Natural killer cell (primary cell): ENCODE data around the gene IPO11. TPM values are rescaled to one million over a fixed set of nuclear protein-coding genes. Genes with fewer than 3 reads are reported as not detected.

ENCODE experiments used
- ATAC-seq, 3 donors: fragments of 150-1000 bp in 2 of 3; fragments of 200-7000 bp in 1 of 3; cut with Tn5 transposase; 1 replicate in 1 of 3; 2 replicates in 2 of 3; pipeline ENCODE4 v1.10.0; 2021; ENCODE audit warnings: mild to moderate bottlenecking in 2 of 3, moderate library complexity in 2 of 3
- DNase-seq, 2 donors: peaks; one replicate each; pipeline versions ENCODE4 v3.0.0 to v3.0.0-alpha.2; 2013 to 2021; ENCODE audit warnings: mixed read lengths in 1 of 2
- H3K27ac ChIP-seq: one replicate; pipeline ENCODE4 v1.5.1; 2013; ENCODE audit warnings: mild to moderate bottlenecking, low read length
- H3K27me3 ChIP-seq: one replicate; pipeline ENCODE4 v1.6.1; 2013; ENCODE audit warnings: low read length; ENCODE audit not compliant: control insufficient read depth, insufficient read depth
- H3K36me3 ChIP-seq: one replicate; pipeline ENCODE4 v1.6.1; 2013; ENCODE audit warnings: low read length; ENCODE audit not compliant: control insufficient read depth, insufficient read depth
- H3K4me1 ChIP-seq: one replicate; pipeline ENCODE4 v1.6.1; 2013; ENCODE audit warnings: low read length; ENCODE audit not compliant: control insufficient read depth, insufficient read depth
- H3K4me3 ChIP-seq: one replicate; pipeline ENCODE4 v1.5.1; 2013; ENCODE audit warnings: low read length
- H3K9me3 ChIP-seq: one replicate; pipeline ENCODE4 v1.6.1; 2013; ENCODE audit warnings: low read length; ENCODE audit not compliant: control insufficient read depth, insufficient read depth
- H3K27ac Mint-ChIP-seq, 2 donors: one replicate each; pipeline ENCODE4 v1.8.0; 2022; ENCODE audit warnings: mild to moderate bottlenecking in 2 of 2, mixed read lengths in 2 of 2, moderate library complexity in 1 of 2
- H3K27me3 Mint-ChIP-seq, 2 donors: one replicate each; pipeline ENCODE4 v1.8.0; 2022; ENCODE audit warnings: low read depth in 2 of 2, mixed read lengths in 2 of 2
- H3K36me3 Mint-ChIP-seq: one replicate; pipeline ENCODE4 v1.8.0; 2022; ENCODE audit warnings: mixed read lengths
- H3K4me1 Mint-ChIP-seq, 2 donors: one replicate each; pipeline ENCODE4 v1.8.0; 2022; ENCODE audit warnings: mixed read lengths in 2 of 2
- H3K4me3 Mint-ChIP-seq: one replicate; pipeline ENCODE4 v1.8.0; 2022; ENCODE audit warnings: mild to moderate bottlenecking, moderate library complexity, mixed read lengths
- H3K9me3 Mint-ChIP-seq, 2 donors: one replicate each; pipeline ENCODE4 v1.8.0; 2022; ENCODE audit warnings: mixed read lengths in 2 of 2
- CTCF ChIP-seq: fragments of 200-600 bp; IDR thresholded peaks from one replicate; pipeline ENCODE4 v1.8.0; 2022; ENCODE audit warnings: antibody characterized with exemption
- WGBS: methylation state at CpG from one replicate; pipeline ENCODE4 v1.1.7; 2013; ENCODE audit warnings: missing lambda C conversion rate; ENCODE audit not compliant: insufficient coverage; 5-methylcytosine and 5-hydroxymethylcytosine counted together
- intact Hi-C: fragments of 100-400 bp; cut with micrococcal nuclease; formaldehyde crosslinking; loops from one replicate; pipeline ENCODE4 v1.14.2; 2022
- total RNA-seq, 4 donors: library from RNA; stranded (reverse); fragments of 120-200 nt in 1 of 4; gene quantifications; one replicate each; pipeline versions ENCODE4 v1.2.3 to v1.2.4, GENCODE V29; 2013 to 2022

Gene IPO11
- total RNA-seq, 3 donors from 2014 or later (not counting 1 experiment from before 2014, with no cell fraction given): 16.6 to 31.4 (median 30.7) TPM

- DNase-seq: no peak
- H3K27ac Mint-ChIP-seq: no peak overlapping the region
These were observed 125.7 kb downstream of the IPO11 start for GRCh38 chr5:62538017-62538942.

GRCh38 chr5:62542720-62543119, 130.2 kb downstream of the IPO11 start:
- Mint-ChIP-seq H3K27ac (no peak overlapping the region), H3K4me3 (no peak overlapping the region), H3K27me3 (no peaks in the 10 kb centered on the region), H3K4me1 (no peaks in the 10 kb centered on the region), H3K36me3 (peaks cover 16% of the 10 kb centered on the region), H3K9me3 (no peaks in the 10 kb centered on the region)
- TF ChIP-seq CTCF: no peak
- no peak overlapping the region for H3K4me3 ChIP-seq
- WGBS: no CpG with 5 or more reads among the region's 1 CpG
- intact Hi-C loops: no loop called here
- ATAC-seq (no peak), DNase-seq (no peak)
- H3K36me3 ChIP-seq: peaks cover 3% of the 10 kb centered on the region
- H3K27me3 ChIP-seq: no peaks in the 10 kb centered on the region
- H3K9me3 ChIP-seq: no peaks in the 10 kb centered on the region
- H3K27ac ChIP-seq: no peak overlapping the region
- no peaks in the 10 kb centered on the region for H3K4me1 ChIP-seq

More at GRCh38 chr5:62538017-62538942, 125.7 kb downstream of the IPO11 start:
- no peak overlapping the region for H3K4me3 Mint-ChIP-seq
- H3K4me1 Mint-ChIP-seq: no peaks in the 10 kb centered on the region
- peak in 1 of 3 donors; percentile 87 for ATAC-seq
- TF ChIP-seq CTCF: no peak
- Histone ChIP-seq H3K4me1 (no peaks in the 10 kb centered on the region), H3K4me3 (no peak overlapping the region), H3K9me3 (no peaks in the 10 kb centered on the region), H3K27ac (no peak overlapping the region), H3K36me3 (peaks cover 3% of the 10 kb centered on the region), H3K27me3 (no peaks in the 10 kb centered on the region)
- no peaks in the 10 kb centered on the region for H3K9me3 Mint-ChIP-seq
- H3K27me3 Mint-ChIP-seq: no peaks in the 10 kb centered on the region
- WGBS: 73% methylated on average over 9 of the region's 9 CpGs
- H3K36me3 Mint-ChIP-seq: peaks cover under 1% of the 10 kb centered on the region
- intact Hi-C loops: no loop called here

GRCh38 chr5:62547945-62548630, 135.5 kb downstream of the IPO11 start:
- Histone ChIP-seq H3K27me3 (no peaks in the 10 kb centered on the region), H3K4me1 (no peaks in the 10 kb centered on the region), H3K9me3 (no peaks in the 10 kb centered on the region), H3K27ac (no peak overlapping the region), H3K36me3 (peaks cover 8% of the 10 kb centered on the region), H3K4me3 (no peak overlapping the region)
- WGBS: 90% methylated on average over 2 of the region's 3 CpGs
- Mint-ChIP-seq H3K27ac (peak overlapping the region; percentile 3 to 25), H3K36me3 (peaks cover 16% of the 10 kb centered on the region), H3K9me3 (no peaks in the 10 kb centered on the region), H3K4me3 (no peak overlapping the region), H3K27me3 (no peaks in the 10 kb centered on the region), H3K4me1 (no peaks in the 10 kb centered on the region)
- no peak for DNase-seq
- no peak for ATAC-seq
- no peak for TF ChIP-seq CTCF
- intact Hi-C loops: no loop called here
